TTC549 (cell line): ENCODE data around the gene CPD.
A peak's percentile ranks its signal among the peaks of the same experiment; 100 is the strongest.
"Not testable (repeated sequence)": the region's sequence is repeated elsewhere in the genome, so short reads cannot be mapped to it uniquely, and the experiment has no call there.

ENCODE experiments used
- FAIRE-seq: peaks from 2 replicates; lab custom pipeline; 2012; peaks lifted over from hg19 to GRCh38; lab: Jason Lieb, UNC

CPD gene

DNA sequence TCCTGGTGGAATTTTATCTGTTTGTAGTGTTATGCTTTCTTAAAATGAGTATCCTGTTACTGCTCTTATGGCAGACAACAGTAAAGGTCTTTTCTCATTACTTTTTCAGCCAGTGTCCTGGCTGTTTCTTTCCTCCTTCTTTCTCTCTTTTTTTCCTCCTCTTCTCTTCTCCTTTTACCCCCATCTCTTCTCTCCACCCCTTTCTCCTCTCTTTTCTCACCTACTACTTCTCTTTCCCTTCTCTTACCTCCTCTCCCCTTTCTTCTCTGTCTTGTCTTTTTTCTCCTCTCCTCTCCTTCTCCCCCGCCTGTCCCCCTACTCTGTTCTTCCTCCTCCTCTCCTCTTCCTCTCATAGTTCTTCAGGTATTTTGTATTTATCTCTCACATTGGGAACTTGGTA lies 48.9 kb downstream of the CPD start:
- no peak for FAIRE-seq

DNA sequence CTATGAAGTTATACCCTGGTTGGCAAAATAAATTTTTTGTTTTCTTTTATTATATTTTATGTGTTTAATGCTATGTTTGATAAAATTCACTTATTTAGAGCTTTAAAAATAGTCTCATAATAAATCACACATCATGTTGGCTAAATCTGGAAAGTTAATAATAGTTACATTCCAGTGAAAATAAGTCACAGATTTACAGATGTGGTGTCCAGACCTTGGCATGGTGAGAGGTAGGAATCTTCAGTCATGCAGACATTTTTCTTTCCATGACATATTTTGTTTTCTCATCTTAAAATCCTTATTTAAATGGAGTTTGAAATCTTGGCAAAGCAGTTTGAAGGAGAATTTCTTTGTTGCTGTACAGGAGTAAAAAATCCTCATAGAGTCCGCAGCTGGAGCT lies 50.4 kb downstream of the CPD start:
- no peak for FAIRE-seq

DNA sequence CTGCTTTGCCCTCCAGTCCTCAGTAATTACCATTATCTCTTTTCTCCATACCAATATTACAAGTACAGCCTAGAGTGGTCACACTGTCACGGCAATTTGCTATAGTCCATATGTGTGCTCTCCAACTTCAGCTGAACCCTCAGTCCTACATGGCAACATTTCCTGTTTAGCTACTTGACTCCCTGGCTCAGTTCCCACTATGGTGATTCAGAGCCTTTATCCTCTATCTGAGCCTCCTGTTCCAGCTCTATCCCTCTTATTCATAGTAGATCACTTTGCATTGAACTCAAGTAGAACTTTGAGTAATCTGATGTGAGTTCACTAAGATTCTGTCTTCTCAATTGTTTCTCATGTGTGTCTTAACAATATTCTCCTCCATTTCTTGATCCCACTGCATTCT lies 54.8 kb downstream of the CPD start:
- no peak for FAIRE-seq

DNA sequence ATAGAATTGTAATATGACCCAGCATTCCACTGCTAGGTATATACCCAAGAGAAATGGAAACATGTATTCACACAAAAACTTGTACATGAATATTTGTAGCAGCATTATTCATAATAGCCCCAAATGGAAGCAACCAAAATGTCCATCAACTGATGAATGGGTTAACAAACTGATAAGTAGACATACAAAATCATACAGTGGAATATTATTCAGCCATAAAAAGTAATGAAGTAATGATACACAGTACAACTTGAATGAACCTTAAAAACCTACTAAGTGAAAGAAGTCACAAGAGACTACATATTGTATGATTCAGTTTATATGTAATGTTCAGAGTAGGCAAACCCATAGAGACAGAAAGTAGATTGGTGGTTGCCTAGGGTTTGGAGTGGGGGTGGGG lies 58.0 kb downstream of the CPD start:
- FAIRE-seq = no peak

DNA sequence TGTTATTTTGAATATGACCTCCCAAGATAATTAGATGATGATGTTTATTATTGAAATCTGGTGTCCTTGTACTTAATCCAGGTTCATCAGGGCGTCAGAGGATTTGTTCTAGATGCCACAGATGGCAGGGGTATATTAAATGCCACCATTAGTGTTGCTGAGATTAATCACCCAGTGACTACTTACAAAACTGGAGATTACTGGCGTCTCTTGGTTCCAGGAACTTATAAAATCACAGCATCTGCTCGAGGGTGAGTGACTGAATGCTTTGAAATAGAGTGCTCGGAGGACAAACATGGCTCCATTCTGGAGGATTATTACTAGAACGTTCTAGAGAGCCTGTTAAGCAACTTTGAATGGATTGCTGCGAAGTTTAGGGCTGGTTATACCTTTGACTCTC lies 65.0 kb downstream of the CPD start:
- FAIRE-seq = no peak

DNA sequence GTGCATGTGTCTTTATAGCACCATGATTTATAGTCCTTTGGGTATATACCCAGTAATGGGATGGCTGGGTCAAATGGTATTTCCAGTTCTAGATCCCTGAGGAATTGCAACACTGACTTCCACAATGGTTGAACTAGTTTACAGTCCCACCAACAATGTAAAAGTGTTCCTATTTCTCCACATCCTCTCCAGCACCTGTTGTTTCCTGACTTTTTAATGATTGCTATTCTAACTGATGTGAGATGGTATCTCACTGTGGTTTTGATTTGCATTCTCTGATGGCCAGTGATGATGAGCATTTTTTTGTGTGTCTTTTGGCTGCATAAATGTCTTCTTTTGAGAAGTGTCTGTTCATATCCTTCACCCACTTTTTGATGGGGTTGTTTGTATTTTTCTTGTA lies 67.9 kb downstream of the CPD start:
- FAIRE-seq = not testable (repeated sequence)

DNA sequence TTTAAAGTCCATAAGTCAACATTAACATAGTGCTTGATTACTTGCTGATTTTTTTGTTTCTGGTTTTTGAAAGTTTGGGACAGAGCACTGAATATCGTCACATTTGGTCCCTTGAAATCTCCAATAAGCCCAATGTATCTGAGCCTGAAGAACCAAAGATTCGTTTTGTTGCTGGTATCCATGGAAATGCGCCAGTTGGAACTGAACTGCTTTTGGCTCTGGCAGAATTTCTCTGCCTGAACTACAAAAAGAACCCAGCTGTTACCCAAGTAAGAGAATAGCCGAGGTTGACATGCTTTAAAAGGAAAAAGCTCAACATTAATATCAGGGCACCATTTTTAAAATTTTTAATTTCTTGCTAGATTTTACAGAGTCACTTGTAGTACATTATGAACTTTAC lies 70.8 kb downstream of the CPD start:
- no peak for FAIRE-seq

DNA sequence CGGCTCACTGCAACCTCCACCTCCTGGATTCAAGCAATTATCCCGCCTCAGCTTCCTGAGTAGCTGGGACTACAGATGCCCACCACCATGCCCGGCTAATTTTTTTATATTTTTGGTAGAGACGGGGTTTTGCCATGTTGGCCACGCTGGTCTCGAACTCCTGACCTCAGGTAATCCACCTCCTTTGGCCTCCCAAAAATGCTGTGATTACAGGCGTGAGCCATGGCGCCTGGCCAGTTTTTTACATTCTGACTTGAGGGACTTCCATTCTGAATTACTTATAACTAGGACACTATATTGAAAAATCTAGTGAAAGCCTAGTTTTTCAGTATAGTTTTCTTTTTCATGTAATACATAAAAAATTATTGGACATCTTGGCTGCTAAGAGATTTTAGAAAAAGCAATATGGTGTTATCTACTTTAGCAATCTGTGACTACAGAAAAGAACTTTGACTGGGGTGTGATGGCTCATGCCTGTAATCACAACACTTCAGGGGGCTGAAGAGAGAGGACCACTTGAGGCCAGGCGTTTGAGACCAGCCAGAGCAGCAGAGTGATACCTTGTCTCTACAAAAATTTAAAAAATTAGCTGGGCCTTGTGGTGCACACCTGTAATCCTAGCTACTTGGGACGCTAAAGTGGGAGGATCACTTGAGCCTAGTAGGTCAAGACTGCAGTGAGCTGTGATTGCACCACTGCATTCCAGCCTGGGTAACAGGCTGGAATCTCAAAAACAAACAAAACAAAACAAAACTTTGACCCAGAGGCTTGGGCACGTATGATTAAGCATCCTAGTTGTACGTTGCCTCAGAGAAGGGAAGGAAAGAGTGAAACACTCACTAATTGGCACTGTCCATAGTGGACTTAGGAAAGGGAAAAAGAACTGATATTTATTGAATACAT lies 71.6 kb downstream of the CPD start:
- no peak for FAIRE-seq

DNA sequence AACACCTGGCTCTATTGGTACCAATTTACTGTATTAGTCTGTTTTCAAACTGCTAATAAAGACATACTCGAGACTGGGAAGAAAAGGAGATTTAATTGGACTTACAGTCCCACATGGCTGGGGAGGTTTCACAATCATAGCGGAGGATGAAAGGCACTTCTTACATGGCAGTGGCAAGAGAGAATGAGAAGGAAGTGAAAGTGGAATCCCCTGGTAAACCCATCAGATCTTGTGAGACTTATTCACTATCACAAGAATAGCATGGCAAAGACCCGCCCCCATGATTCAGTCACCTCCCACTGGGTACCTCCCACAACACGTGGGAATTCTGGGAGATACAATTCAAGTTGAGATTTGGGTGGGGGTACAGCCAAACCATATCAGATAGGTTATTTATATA lies 75.9 kb downstream of the CPD start:
- FAIRE-seq = no peak

DNA sequence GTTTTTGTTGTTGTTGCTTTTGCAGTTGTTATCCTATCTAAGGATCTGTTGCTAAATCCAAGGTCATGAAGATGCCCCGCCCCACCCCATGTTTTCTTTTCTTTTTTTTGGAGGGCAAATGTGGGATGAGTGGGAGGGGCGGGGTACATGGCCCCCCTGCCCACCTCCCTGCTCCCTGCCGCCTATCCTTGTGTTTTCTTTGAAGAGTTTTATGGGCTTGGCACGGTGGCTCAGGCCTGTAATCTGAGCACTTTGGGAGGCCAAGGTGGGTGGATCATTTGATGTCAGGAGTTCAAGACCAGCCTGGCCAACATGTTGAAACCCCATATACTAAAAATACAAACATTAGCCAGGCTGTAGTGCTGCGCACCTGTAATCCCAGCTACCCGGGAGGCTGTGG lies 79.6 kb downstream of the CPD start:
- FAIRE-seq = no peak

DNA sequence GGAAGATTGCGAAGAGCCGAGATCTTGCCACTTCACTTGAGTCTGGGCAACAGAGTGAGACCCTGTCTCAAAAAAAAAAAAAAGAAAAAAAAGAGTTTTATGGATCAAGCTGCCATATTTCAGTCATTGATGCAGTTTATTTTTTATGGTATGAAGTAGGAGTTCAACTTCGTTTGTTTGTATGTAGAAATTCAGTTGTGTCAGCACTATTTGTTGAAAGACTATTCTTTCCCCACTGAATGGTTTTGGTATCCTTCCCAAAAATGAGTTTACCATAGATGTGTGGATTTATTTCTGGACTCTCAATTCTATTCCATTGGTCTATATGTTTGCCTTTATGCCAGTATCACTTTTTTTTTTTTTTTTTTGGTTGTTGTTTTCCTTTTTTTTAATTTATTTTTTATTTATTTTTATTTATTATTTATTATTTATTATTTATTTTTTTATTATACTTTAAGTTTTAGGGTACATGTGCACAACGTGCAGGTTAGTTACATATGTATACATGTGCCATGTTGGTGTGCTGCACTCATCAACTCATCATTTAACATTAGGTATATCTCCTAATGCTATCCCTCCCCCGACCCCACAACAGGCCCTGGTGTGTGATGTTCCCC lies 80.2 kb downstream of the CPD start:
- FAIRE-seq = not testable (repeated sequence)

DNA sequence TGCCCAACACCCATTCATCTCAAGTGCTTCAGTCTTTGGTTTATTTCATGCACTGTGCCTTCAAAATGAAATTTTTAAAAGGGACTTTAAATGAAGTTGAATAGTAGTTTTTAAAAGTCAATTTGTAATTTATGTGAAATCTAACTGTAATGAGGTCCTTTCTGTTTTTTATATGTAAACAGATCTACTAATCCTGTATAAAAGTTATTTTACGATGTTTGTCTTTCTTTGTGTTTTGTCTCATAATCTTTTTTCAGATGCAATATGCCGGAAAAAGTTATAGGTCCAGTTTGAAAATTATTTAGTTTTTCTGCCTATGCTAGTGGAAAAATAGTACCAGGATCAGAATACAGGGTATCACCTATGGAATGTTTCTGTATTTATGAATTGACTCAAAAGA lies 89.7 kb downstream of the CPD start:
- no peak for FAIRE-seq

DNA sequence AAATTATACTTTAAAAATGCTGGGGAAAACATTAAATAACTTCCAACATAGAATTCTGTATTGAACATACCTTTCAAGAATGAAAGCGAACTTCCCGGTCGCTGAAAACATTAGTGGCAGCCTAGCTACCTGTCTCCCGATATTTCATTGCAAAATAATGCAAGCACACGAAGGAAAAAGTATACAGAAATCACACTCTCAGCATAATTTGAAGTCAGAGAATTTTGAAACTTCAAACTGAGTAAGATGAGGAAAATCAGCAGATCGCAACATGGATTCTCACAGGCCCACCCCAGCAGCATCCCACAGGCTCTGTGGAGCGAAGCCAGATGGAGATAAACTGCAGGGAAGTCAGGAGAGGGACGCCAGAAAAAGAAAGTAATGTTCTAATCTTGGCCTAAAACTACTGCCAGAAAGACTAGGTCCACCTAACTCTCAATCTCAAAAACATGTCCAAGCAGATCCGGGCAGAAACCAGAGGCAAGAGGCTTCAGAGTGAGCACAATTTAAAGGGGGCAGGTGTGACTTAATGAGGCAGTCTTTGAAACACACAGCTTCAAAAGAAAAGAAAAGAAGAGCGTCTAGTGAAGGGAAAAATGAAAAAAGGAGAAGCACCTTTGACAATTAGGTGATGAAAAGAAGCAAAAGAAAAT lies 93.6 kb downstream of the CPD start:
- FAIRE-seq = no peak

DNA sequence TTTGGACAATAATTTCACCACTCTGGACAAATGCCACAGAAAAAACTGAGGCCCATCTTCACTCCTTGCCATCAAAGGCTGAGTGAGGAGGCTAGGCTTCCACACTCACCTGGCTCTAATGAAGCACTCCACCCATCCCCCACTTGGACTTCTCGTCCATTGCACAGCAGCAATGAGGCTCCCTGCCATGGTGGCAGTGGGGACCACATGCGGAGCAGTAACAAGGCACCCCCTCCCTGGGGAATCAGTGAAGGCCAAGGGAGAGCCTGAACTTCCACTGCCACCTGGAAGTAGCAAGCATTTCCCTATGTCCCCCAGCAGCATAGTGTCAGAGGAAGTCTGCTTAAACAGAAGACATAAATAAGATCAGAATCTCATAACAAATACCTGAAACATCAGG lies 96.5 kb downstream of the CPD start:
- FAIRE-seq = no peak

DNA sequence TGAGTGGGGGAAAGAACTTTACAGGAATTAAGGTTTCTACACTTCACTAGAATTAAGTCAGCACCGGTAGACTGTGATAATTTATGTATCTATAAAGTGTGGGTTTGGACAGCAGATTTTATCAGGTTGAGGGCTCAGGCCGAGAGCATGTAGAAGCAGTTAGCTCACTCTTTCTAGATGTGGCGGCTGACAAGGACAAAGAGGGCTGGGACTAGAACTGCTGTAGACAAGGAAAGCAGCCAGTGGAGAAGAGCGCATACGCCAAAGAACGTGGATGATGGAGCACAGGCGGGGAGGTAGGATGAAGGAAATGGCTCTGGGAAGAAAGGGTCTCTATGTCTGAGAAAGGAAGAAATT lies 98.0 kb downstream of the CPD start:
- FAIRE-seq = no peak

DNA sequence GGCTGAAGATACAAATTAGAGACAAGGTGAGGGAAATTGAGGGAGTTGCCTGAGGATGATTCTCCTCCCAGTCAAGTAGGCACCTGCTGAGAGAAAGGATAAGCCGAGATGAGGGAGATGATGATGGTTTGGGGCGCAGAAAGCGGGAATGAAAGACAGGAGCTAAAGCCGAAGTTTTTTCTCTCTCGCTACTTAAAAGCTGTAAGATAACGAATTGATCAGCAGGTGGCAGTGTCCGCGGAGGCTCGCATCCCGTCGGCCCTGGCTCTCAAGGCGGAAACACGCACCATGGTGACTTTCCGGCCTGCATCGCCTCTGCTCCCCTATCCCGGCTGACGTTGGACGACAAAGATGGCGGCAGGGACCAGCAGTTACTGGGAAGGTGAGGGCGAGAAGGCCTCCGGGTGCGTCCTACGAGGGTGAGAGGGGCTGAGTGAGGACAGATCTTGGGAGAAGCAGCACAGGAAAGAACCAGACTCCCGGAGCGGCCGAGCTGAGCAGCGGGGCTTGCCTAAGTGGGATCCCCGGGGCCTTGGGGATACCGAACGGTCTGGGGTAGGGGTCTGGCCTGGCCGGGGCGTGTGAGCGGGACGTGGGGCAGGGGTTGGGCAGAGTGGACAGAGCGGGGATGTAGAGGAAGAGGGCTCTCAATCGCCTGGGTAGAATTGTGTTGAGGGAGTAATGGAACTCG lies 98.5 kb downstream of the CPD start, which contains the start of gene GOSR1:
Gene GOSR1, plus strand, starts transcription at position 326 of the 691 bp plus-strand sequence. Its CDS starts 26 bp downstream, at position 352.
- FAIRE-seq = peak; percentile 83

DNA sequence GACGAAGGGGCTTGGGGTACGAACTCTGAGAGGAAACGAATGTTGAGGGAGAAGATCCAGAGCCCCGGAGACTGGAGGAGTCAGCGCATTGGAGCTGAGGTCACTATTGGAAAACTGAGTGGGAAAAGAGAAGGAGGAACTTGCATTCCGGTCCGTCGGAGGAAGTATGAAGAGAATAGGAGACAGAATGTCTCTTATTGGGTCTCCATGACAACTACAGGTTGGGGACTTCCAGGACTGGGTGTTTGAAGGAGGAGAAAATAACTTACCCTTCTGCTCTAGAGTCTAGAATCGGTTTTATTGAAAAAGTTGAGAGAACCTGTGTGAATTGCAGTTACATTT lies 99.0 kb downstream of the CPD start:
- no peak for FAIRE-seq

DNA sequence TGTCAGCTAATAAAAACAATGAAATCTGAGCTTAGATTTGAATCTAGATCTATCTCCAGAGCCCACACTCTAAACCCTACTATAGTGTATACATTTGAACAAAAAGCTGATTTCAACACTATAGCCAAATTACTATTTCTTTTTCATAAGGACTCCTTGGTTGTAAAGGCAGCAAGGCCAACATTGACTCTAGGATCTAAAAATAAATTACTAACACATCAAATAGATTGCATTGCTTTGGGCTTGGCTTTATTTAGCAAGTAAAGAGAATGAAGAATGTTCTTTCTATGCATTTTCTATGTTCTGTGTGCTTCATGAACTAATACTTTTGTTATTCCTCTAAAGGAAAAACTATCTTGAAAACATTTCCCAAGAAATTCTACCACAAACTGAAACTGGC lies 103.8 kb downstream of the CPD start:
- FAIRE-seq = no peak

DNA sequence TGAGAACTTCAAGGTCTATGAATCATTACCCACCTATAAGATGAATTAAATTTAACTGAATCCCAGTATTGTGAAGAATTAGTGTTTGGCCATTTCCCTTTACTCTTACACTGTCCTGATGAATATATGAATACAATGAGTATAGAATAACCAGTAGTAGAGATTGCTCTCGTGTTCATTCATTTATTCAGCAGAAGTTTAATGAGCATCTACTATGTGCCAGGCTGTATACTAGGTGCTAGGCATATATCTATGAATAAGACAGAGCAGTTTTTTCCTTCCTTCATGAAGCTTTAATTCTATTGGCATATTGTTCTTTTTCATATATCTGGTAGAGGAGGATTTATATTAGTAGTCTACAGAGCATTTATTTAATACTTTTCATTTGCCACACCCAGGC lies 104.4 kb downstream of the CPD start:
- FAIRE-seq = no peak

DNA sequence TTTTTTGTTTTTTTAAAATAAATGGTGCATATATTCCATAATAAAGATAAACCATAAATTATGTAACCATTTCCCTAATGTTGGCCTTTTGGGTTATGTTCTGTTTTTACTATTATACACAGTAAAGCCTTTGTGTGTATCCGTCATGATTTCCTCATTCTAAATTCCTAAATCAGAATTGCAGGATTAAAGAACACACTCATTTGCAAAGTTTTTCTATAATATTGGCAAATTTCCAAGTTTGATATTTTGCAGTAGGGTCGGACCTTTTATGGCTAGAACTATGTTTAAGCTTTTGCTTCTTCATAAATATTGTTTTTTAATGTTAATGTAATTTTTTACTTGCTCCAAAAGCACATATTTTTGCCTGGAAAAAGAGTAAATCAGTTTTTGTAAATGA lies 115.1 kb downstream of the CPD start:
- FAIRE-seq = no peak

DNA sequence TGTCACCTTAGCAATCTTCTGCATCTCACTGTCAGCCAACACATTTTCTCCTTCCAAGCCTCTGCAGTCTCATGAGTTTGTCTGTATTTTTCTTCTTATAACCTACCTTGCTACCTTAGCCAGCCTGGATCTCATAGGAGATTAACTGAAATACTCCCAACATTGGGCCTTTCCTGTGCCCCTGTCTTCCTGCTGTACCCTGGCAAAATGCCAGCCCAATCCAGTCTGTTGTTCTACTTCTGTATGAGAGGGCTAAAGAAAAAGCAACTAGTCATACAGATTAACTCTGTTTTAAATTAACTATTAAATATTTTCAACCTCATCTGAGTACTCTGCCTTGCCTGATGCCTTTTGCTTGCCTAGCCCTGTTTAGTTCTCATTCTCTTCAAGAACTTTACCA lies 116.9 kb downstream of the CPD start:
- no peak for FAIRE-seq

DNA sequence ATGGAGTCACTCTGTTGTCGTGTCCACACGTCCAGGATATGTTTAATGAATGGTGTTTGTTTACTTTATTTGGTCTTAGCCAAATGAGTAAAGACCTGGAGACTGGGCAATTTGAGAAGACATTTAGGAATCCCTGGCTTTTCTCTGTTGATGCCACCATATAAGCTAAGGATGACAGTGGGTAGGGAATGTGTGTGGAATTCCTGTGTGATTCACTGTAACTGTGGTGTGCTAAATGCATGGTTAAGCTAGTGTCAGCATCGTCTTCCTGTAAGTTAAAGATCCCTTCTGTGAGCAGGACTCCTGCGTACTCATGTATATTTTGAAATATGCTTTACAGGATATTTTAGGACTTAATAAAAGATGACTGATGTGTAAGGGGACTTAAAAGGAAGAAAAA lies 124.8 kb downstream of the CPD start:
- no peak for FAIRE-seq

DNA sequence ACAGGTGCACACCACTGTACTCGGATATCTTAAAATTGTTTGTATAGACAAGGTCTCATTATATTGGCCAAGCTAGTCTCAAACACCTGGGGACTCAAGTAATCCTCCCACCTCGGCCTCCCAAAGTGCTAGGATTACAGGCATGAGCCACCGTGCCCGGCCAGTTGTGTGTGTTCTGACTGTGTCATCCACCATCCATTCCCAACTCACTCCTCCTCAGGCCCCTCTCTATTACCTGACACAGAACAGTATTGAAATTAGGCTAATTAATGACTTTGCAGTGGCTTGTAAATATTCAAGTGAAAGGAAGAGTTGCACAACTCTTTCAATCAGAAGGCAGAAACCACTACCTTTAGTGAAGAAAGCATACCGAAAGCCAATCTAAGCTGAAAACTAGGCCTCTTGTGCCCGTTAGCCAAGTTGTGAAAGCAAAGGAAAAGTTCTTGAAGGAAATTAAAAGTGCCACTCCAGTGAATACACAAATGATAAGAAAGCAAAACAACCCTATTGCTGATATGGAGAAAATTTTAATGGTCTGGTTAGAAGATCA lies 127.2 kb downstream of the CPD start:
- no peak for FAIRE-seq
